Activated T-helper 17 cell treated with anti-CD3 and anti-CD28 coated beads, Interleukin-2, amount 50 U/mL, for 72 hours (primary cell): ENCODE data around the gene SOX6. TPM values are rescaled to one million over a fixed set of nuclear protein-coding genes. Genes with fewer than 3 reads are reported as not detected.

Experiments
- ATAC-seq: fragments of 150-1000 bp; cut with Tn5 transposase; replicated peaks from 2 replicates; pipeline ENCODE4 v1.10.0; 2021; ENCODE audit warnings: mild to moderate bottlenecking, moderate library complexity
- H3K27ac Mint-ChIP-seq: one replicate; pipeline ENCODE4 v1.8.0; 2022; ENCODE audit warnings: mixed read lengths
- H3K27me3 Mint-ChIP-seq: one replicate; pipeline ENCODE4 v1.8.0; 2022; ENCODE audit warnings: mixed read lengths
- H3K36me3 Mint-ChIP-seq: one replicate; pipeline ENCODE4 v1.8.0; 2022; ENCODE audit warnings: low read depth, mild to moderate bottlenecking, mixed read lengths
- H3K4me1 Mint-ChIP-seq: one replicate; pipeline ENCODE4 v1.8.0; 2022; ENCODE audit warnings: mixed read lengths
- H3K4me3 Mint-ChIP-seq: one replicate; pipeline ENCODE4 v1.8.0; 2022; ENCODE audit warnings: mild to moderate bottlenecking, mixed read lengths
- H3K9me3 Mint-ChIP-seq: one replicate; pipeline ENCODE4 v1.8.0; 2022; ENCODE audit warnings: mixed read lengths
- total RNA-seq, 2 donors: library from RNA; stranded (reverse); gene quantifications; one replicate each; pipeline ENCODE4 v1.2.3, GENCODE V29; 2022

SOX6 gene
- total RNA-seq, 2 donors from 2014 or later, result 0.11 TPM; not detected in 1

DNA sequence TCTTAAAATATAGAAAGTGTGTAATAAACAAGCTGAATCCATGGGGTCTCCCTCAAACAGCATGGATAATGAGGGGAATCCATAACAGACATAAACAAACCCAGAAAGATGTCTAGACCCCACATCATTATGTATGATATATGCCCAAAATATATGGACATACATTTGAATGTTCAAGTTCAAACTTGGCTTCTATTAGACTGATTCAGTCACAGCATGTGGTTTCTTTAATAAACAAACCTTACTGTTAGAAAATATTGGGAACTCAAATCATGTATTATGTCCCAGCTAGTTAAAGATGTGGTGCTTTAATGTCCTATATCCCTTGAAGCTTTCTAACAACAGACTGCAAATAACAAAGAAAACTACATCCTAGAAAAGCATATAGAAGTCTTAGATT, 228.6 kb downstream of the SOX6 start:
- H3K9me3 Mint-ChIP-seq, result peaks cover 3% of the 10 kb centered on the region
- no peak for ATAC-seq
- no peak overlapping the region for H3K4me3 Mint-ChIP-seq
- no peak overlapping the region for H3K27ac Mint-ChIP-seq
- H3K36me3 Mint-ChIP-seq, result no peaks in the 10 kb centered on the region
- no peaks in the 10 kb centered on the region for H3K4me1 Mint-ChIP-seq
- no peaks in the 10 kb centered on the region for H3K27me3 Mint-ChIP-seq

DNA sequence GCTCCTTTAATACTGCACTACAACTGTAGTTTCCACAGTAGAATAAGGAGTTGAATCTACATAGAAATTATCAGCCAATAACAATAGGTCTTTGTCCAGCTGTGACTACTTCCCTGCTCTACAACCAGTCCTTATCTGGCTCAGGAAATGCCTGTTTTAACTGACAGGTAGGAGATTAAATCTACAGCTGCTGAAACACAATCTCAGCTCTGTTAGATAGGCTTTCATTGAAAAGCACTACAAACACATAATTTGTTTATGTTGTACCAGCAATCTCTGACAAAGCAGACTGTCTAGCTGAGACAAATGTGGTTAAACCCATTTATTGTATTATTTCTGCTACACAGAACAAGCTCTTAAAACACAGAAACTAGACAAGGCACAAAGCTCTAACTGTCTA, 230.0 kb downstream of the SOX6 start:
- Mint-ChIP-seq H3K27me3 (no peaks in the 10 kb centered on the region), H3K4me1 (no peaks in the 10 kb centered on the region), H3K27ac (no peak overlapping the region), H3K9me3 (no peaks in the 10 kb centered on the region), H3K36me3 (no peaks in the 10 kb centered on the region), H3K4me3 (no peak overlapping the region)
- ATAC-seq, result no peak

- H3K36me3 Mint-ChIP-seq, result no peaks in the 10 kb centered on the region
- H3K4me1 Mint-ChIP-seq, result no peaks in the 10 kb centered on the region
- no peak overlapping the region for H3K27ac Mint-ChIP-seq
- no peak overlapping the region for H3K4me3 Mint-ChIP-seq
- no peak for ATAC-seq
- no peaks in the 10 kb centered on the region for H3K27me3 Mint-ChIP-seq
- H3K9me3 Mint-ChIP-seq, result no peaks in the 10 kb centered on the region
These were observed 230.6 kb downstream of the SOX6 start for GRCh38 chr11:16125796-16126195.

GRCh38 chr11:16124390-16124789, 232.0 kb downstream of the SOX6 start:
- Mint-ChIP-seq H3K9me3 (peaks cover 5% of the 10 kb centered on the region), H3K27ac (no peak overlapping the region), H3K4me1 (no peaks in the 10 kb centered on the region), H3K36me3 (no peaks in the 10 kb centered on the region), H3K4me3 (no peak overlapping the region), H3K27me3 (no peaks in the 10 kb centered on the region)
- no peak for ATAC-seq

DNA sequence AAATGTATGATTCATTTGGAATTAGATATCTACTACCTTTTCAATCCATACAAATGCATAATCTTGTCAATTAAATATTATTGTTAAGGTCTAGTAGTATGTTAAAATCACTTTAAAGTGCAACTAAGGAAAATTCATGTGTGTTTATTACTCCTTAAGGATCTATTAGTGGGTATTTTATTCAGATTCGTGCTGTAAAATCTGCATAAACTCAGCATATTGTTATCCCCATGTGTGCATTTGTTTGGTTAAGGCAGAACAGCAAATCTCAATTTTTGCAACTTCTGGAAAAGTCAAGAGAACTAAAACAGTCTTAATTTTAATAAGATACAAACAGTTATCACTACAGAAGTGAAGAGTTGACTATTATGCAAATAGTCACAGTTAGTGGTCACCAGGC, 234.5 kb downstream of the SOX6 start:
- Mint-ChIP-seq H3K4me1 (no peaks in the 10 kb centered on the region), H3K36me3 (no peaks in the 10 kb centered on the region), H3K27ac (no peak overlapping the region), H3K27me3 (no peaks in the 10 kb centered on the region), H3K4me3 (no peak overlapping the region), H3K9me3 (peaks cover 5% of the 10 kb centered on the region)
- no peak for ATAC-seq

GRCh38 chr11:16120008-16120407, 236.3 kb downstream of the SOX6 start:
- Mint-ChIP-seq H3K27me3 (no peaks in the 10 kb centered on the region), H3K4me3 (no peak overlapping the region), H3K9me3 (peaks cover 5% of the 10 kb centered on the region), H3K36me3 (no peaks in the 10 kb centered on the region), H3K4me1 (no peaks in the 10 kb centered on the region), H3K27ac (no peak overlapping the region)
- no peak for ATAC-seq

- H3K4me3 Mint-ChIP-seq, result no peak overlapping the region
- H3K9me3 Mint-ChIP-seq, result peaks cover 5% of the 10 kb centered on the region
- H3K4me1 Mint-ChIP-seq, result no peaks in the 10 kb centered on the region
- no peak for ATAC-seq
- H3K36me3 Mint-ChIP-seq, result no peaks in the 10 kb centered on the region
- no peak overlapping the region for H3K27ac Mint-ChIP-seq
- no peaks in the 10 kb centered on the region for H3K27me3 Mint-ChIP-seq
These were observed 238.2 kb downstream of the SOX6 start for GRCh38 chr11:16117989-16118756.

GRCh38 chr11:16114978-16115871, 241.1 kb downstream of the SOX6 start:
- no peak for ATAC-seq

GRCh38 chr11:16114431-16114830, 241.9 kb downstream of the SOX6 start:
- ATAC-seq, result no peak
- no peaks in the 10 kb centered on the region for H3K4me1 Mint-ChIP-seq
- no peaks in the 10 kb centered on the region for H3K9me3 Mint-ChIP-seq
- no peak overlapping the region for H3K4me3 Mint-ChIP-seq
- H3K27ac Mint-ChIP-seq, result no peak overlapping the region
- H3K36me3 Mint-ChIP-seq, result no peaks in the 10 kb centered on the region
- H3K27me3 Mint-ChIP-seq, result no peaks in the 10 kb centered on the region

More at GRCh38 chr11:16114978-16115871, 241.1 kb downstream of the SOX6 start:
- Mint-ChIP-seq H3K4me3 (no peak overlapping the region), H3K9me3 (peaks cover 3% of the 10 kb centered on the region), H3K27ac (no peak overlapping the region), H3K4me1 (no peaks in the 10 kb centered on the region), H3K27me3 (no peaks in the 10 kb centered on the region), H3K36me3 (no peaks in the 10 kb centered on the region)

DNA sequence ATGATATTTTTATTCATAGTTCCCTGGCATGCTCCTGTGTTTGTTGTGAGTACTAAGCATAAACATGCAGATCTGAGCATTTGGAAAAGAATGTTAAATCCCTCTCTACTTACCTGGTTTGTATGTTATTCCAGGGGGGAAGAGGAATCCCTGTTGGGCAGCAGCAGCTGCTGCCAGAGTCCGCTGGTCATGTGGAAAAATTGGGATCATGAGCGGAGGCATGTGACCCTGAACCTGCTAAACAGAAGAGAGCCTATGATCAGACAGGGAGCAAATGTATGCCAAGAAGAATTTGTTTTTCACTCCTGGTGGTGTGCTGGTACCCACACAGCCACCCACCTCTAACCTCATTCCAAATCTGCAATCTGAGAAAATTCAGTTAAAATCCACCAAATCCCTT, 244.7 kb downstream of the SOX6 start:
- H3K9me3 Mint-ChIP-seq, result no peaks in the 10 kb centered on the region
- H3K4me1 Mint-ChIP-seq, result no peaks in the 10 kb centered on the region
- no peak overlapping the region for H3K4me3 Mint-ChIP-seq
- H3K27me3 Mint-ChIP-seq, result no peaks in the 10 kb centered on the region
- no peaks in the 10 kb centered on the region for H3K36me3 Mint-ChIP-seq
- ATAC-seq, result no peak
- no peak overlapping the region for H3K27ac Mint-ChIP-seq

DNA sequence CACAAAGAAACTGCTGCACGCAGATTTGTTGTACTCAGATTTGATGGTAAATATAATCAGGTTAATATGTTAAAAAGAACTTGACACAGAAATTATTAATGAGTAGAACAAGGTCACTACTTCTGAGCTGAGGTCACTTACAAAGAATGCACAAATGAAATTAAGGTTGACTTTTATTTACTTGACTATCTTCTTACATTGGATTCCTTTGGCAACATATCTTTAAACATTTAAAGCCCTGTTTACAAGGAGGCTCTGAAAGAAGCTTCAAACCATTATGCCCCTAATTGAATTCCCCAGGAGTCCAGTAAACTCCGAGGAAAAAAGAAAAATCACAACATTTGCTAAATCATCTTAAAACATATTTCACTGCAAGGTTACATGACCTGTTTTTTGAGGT, 245.5 kb downstream of the SOX6 start:
- Mint-ChIP-seq H3K36me3 (no peaks in the 10 kb centered on the region), H3K27ac (no peak overlapping the region), H3K4me1 (no peaks in the 10 kb centered on the region), H3K27me3 (no peaks in the 10 kb centered on the region), H3K4me3 (no peak overlapping the region), H3K9me3 (peaks cover under 1% of the 10 kb centered on the region)
- ATAC-seq, result no peak

GRCh38 chr11:16099343-16099900, 256.9 kb downstream of the SOX6 start:
- H3K36me3 Mint-ChIP-seq, result no peaks in the 10 kb centered on the region
- H3K4me1 Mint-ChIP-seq, result no peaks in the 10 kb centered on the region
- H3K4me3 Mint-ChIP-seq, result no peak overlapping the region
- no peak overlapping the region for H3K27ac Mint-ChIP-seq
- H3K27me3 Mint-ChIP-seq, result no peaks in the 10 kb centered on the region
- ATAC-seq, result no peak
- H3K9me3 Mint-ChIP-seq, result peaks cover 5% of the 10 kb centered on the region

- no peak for ATAC-seq
- H3K27ac Mint-ChIP-seq, result no peak overlapping the region
- H3K9me3 Mint-ChIP-seq, result peaks cover 5% of the 10 kb centered on the region
- H3K36me3 Mint-ChIP-seq, result no peaks in the 10 kb centered on the region
- no peaks in the 10 kb centered on the region for H3K27me3 Mint-ChIP-seq
- no peaks in the 10 kb centered on the region for H3K4me1 Mint-ChIP-seq
- H3K4me3 Mint-ChIP-seq, result no peak overlapping the region
These were observed 257.7 kb downstream of the SOX6 start for GRCh38 chr11:16098526-16099205.

DNA sequence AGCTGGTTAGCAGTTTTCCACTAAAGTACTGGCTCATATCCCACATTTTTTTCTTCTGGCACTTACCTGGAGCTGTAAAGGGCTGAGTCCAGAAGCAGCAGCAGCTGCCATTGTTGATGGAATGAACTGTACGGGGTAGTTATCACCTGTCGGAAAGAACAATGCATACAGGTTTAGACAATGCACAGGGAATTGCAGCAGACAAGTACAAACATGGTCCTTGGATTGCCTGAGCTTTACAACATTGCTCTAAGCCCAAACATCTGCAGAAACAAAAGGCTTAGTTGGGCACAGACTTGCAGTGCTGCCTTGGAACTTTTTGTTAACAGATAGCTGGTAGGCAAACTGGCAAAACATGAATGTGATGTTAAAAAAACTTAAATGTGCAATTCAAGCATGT, 258.8 kb downstream of the SOX6 start:
- H3K4me1 Mint-ChIP-seq, result no peaks in the 10 kb centered on the region
- no peaks in the 10 kb centered on the region for H3K36me3 Mint-ChIP-seq
- H3K27me3 Mint-ChIP-seq, result no peaks in the 10 kb centered on the region
- ATAC-seq, result no peak
- no peak overlapping the region for H3K27ac Mint-ChIP-seq
- H3K4me3 Mint-ChIP-seq, result no peak overlapping the region
- peaks cover 5% of the 10 kb centered on the region for H3K9me3 Mint-ChIP-seq
